NCI-H1092 treated with DMSO at 0.1 percent for 48 hours (cell line): Measurements from ENCODE around the gene SCFD2.
A peak's percentile ranks its signal among the peaks of the same experiment; 100 is the strongest.
"Not testable (repeated sequence)": the region's sequence is repeated elsewhere in the genome, so short reads cannot be mapped to it uniquely, and the experiment has no call there.

Source experiments
- DNase-seq: peaks from one replicate; lab custom pipeline; 2025; lab: John Stamatoyannopoulos, UW

Gene SCFD2

GRCh38 chr4:53365486-53366300 is at the start of gene SCFD2:
TSS of gene SCFD2 (minus strand) at chr4:53366061.
- peak; percentile 93 for DNase-seq

DNA sequence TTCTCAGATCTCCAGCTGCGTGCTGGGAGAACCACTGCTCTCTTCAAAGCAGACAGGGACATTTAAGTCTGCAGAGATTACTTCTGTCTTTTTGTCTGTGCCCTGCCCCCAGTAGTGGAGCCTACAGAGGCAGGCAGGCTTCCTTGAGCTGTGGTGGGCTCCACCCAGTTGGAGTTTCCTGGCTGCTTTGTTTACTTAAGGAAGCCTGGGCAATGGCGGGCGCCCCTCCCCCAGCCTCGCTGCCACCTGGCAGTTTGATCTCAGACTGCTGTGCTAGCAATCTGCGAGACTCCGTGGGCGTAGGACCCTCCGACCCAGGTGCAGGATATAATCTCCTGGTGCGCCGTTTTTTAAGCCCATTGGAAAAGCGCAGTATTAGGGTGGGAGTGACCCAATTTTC is 43.6 kb upstream of the SCFD2 start:
- DNase-seq, result not testable (repeated sequence)

DNA sequence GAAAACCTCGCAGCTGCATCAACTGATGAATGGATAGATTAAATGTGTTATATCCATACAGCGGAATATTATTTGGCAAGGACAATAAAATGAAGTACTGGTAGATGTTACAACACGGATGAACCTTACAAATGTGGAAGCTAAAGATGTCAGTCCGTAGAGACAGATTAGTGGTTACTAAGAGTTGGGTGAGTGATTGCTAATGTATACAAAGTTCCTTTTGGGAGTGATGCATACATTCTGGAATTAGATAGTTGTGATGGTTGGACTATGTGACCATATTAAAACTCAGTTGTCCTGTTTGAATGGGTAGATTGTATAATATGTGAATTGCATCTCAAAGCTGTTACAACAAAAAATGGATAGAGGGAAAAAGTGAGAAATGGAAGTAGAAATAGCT is 14.4 kb upstream of the SCFD2 start:
- DNase-seq, result no peak

- DNase-seq, result no peak
These were observed 12.3 kb upstream of the SCFD2 start for GRCh38 chr4:53378171-53378482.

GRCh38 chr4:53377319-53378170 is 11.7 kb upstream of the SCFD2 start, which contains the start of gene FIP1L1:
TSS of gene FIP1L1 (plus strand) at chr4:53377641. CDS start at chr4:53377839, 198 bp downstream.
- peak; percentile 91 for DNase-seq

GRCh38 chr4:53376900-53377299 is 11.0 kb upstream of the SCFD2 start:
- DNase-seq, result no peak

DNA sequence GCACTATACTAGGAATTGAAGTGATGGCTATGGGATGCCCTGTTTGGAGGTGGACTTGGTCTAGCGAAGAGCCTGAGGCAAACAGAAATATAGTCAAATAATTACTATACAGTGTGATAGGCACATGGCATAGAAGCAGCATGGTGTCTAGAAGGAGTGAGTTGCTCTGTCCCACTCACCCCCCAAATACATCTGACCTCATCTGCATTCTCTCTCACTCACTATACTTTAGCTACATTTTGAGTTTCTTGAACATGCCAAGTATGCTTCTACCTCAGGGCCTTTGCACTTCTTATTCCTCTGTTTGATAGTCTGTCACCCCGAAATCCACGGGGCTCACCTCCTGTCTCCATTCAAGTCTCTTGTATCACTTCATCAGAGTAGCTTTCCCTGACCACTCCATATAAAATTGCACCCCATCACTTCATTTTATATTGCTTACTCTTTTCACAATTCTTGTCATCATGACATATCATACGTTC is 9.0 kb upstream of the SCFD2 start:
- DNase-seq, result no peak

- DNase-seq, result no peak
These were observed 6.1 kb upstream of the SCFD2 start for GRCh38 chr4:53371843-53372521.

GRCh38 chr4:53371049-53371448 is 5.2 kb upstream of the SCFD2 start:
- no peak for DNase-seq

GRCh38 chr4:53367721-53368120 is 1.9 kb upstream of the SCFD2 start:
- DNase-seq, result no peak

- DNase-seq, result no peak
These were observed 448 bp upstream of the SCFD2 start for GRCh38 chr4:53366301-53366716.

- peak; percentile 10 for DNase-seq
These were observed 758 bp downstream of the SCFD2 start for GRCh38 chr4:53365121-53365485.

DNA sequence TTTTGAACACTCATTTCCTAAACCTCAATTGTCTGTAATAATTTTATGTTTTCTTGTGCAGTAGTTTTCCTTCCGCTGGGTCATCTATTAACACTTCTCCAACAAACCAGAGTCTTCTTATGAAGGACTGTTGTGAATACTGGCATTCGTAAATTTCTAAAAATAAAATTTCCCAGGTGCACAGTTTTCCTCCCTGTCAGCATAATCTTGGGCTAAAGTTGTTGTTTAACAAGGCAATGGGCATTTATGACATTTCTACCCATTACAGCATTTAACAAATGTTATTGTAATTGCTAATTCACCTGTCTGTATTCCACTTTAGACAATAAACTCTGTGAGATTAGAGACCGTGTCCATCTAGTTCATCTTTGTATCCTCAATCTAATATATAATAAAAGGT is 1.2 kb downstream of the SCFD2 start:
- DNase-seq, result no peak

GRCh38 chr4:53362093-53362492 is 3.8 kb downstream of the SCFD2 start:
- no peak for DNase-seq

DNA sequence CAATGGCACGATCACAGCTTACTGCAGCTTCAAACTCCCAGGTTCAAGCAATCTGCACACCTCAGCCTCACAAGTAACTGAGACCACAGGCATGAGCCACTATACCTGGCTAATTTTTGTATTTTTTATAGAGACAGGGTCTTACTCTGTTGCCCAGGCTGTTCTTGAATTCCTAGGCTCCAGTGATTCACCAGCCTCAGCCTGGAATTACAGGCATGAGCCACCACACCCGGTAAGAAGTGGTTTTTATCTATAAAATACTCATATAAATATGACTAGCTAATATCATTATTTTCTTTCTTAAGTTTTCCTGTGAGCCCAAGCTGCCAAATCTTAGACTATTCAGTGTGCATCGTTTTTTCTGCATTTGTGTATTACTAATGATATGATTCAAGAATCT is 4.4 kb downstream of the SCFD2 start:
- no peak for DNase-seq

DNA sequence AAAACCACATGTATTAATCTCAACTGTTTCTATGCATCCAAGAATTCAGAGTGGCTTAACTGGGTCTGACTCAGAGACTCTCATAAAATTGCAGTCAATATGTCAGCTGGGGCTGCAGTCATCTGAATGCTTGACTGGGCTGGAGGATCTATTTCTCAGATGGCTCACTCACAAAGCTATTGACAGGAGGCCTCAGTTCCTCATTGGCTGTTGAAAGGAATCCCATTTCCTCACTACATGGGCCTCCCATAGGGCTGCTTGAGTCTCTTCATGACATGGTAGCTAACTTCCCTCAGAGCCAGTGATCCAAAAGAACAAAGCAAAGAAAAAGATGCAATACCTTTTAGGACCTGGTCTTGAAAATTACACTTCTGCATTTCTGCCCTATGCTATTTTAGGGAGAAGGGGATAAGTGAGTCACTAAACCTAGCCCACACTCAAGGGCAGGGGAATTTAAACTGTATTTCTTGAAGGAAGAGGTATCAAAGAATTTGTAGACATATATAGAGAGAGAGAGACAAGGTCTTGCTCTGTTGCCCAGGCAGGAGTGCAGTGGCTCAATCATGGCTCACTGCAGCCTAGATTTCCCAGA is 9.8 kb downstream of the SCFD2 start:
- no peak for DNase-seq

DNA sequence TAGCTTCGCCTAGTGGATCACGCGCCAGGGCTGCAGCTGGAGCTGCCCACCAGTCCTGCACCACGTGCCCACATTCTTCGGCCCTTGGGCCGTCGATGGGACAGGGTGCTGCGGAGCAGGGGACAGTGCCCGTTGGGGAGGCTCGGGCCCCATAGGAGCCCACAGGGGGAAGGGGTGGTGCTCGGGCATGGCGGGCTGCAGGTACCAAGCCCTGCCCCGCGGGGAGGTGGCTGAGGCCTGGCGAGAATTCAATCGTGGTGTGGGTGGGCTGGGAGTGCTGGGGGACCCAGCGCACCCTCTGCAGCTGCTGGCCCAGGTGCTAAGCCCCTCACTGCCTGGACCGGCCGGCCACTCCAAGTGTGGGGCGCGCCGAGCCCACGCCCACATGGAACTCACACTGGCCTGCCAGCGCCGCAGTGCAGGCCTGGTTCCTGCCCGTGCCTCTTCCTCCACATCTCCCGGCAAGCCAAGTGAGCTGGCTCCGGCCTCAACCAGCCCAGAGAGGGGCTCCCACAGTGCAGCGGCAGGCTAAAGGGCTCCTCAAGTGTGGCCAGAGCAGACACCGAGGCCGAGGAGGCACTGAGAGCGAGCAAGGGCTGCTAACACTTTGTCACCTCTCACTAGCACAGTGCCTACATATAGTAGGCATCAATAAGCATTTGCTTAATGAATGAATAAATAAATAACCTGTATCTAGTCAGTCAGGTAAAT is 11.7 kb downstream of the SCFD2 start:
- no peak for DNase-seq

GRCh38 chr4:53349091-53349491 is 16.8 kb downstream of the SCFD2 start:
- DNase-seq, result no peak

DNA sequence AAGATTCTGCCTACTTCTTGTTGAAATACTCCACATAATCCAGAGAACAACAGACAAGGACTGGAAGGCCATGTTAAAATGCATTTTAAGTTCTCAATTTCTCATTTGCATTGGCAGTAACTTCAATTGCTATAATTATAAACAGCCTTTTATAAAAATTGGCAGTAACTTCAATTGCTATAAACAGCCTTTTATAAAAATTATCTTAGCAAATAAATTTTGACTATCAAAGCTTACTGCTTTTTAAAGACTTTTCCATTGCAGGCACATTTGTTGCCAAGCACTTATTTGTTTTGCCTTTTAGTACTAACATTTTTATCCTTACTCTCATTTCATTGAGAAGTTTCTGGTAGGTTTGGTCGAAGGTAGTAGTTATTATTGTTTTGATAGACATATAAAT is 17.8 kb downstream of the SCFD2 start:
- DNase-seq, result no peak

DNA sequence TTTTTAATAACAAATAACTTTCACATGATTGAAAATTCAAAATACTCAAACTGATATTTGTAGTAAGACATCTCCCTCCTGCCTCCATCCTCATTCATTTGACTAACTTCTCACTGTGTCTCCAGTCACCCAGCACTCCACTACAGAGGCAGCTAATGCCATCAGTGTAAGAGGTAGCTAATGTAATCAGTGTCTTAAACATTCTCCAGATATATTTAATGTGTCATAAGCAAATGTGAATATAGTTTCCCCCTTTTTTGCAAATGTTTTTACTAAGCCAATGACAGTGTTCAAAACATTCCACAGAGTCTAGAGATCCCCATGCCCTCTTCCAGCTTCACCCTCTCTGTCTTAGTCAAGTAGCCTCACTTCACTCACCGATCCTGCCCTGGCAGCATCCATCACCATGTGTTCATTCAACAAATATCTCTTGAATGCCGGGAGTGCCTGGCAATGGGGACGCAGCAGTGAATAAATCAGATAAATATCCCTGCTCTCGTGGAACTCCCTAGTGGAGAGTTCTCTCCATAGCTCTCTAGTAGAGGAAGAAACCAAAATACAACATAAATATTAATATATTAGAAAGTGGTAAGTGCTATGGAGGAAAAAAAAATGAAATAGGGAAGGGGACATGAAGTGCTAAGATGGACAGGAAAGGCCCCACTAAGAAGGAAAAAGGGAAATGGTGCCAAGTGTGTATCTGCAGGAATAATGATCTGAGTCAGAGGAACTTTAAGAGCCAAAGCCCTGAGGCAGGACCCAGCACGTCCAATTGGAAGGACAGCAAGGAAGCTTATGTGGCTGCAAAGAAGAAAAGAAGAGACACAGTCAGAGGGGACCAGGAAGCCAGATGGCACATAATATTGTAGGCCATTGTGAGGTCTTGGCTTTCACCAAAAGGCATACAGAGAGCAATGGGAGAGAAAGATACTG is 18.7 kb downstream of the SCFD2 start:
- no peak for DNase-seq
